Uterus (tissue), 2 donors: ENCODE measurements around the gene PLEKHH3.

ENCODE experiments used
- CTCF ChIP-seq, 4 experiments: fragments of 200-600 bp in 2 of 4; fragments of 450-650 bp in 2 of 4; sonication (generic) in 2 of 4; IDR thresholded peaks; one replicate each; pipeline ENCODE4 v1.5.1; 2016 to 2019; ENCODE audit warnings: antibody characterized with exemption in 4 of 4, mild to moderate bottlenecking in 2 of 4, moderate library complexity in 1 of 4
- POLR2A ChIP-seq, 2 donors: fragments of 450-650 bp; IDR thresholded peaks; one replicate each; pipeline ENCODE4 v1.6.1; 2016; ENCODE audit warnings: antibody characterized with exemption in 2 of 2, mild to moderate bottlenecking in 1 of 2, moderate library complexity in 1 of 2

- TF ChIP-seq CTCF (IDR thresholded peaks at IDR 0.05) (no peak), POLR2A (IDR thresholded peaks at IDR 0.05) (no peak)
These were observed 4.8 kb downstream of the PLEKHH3 start for GRCh38 chr17:42672038-42672437.
